Stimulated activated CD4-positive, alpha-beta T cell treated with anti-CD3 and anti-CD28 coated beads, Interleukin-4, amount 100 ng/mL, for 1 hour (primary cell): ENCODE measurements around the gene EIF4A3.

Source experiments
- DNase-seq: peaks from one replicate; pipeline ENCODE4 v3.0.0-alpha.2; 2020

Gene EIF4A3

DNA sequence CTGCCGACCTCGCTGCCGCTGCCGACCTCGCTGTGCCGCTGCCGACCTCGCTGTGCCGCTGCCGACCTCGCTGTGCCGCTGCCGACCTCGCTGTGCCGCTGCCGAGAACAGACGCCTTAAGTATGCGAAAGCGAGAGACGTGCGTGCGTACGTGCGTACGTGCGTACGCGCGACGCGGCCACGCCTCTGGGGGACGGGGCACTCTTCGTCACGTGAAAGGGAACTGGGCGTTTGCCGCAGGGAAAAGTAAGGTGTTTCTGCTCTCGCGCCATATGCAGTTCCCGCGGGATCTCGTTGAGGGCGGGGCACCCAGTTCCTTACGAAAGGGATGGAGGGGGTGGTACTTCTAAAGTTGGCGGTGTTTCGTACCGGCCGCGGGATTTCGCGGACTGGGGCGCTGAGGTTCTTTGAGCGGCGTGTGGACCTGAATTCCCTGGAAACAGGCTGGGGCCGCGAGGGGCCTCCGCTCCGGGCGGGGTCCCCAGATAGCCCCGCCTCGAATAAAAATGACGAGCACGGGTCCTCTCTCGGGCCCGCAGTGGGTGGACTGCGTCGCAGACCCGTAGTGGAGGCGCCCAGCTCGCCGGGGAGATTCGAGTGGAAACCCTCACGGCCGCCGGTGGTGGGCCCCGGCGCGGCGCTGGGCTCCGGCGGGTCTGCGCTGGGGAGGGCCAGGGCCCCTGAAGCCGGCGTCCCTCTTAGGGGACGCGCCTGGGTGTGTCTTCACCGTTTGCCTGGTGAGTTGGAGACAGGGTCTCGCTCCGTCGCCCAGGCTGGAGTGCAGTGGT is at the start of gene EIF4A3:
TSS of gene EIF4A3 (minus strand) at position 94 of the 788 bp plus-strand sequence. CDS start 167 bp downstream, outside the sequence.
- DNase-seq = peak; percentile 96

DNA sequence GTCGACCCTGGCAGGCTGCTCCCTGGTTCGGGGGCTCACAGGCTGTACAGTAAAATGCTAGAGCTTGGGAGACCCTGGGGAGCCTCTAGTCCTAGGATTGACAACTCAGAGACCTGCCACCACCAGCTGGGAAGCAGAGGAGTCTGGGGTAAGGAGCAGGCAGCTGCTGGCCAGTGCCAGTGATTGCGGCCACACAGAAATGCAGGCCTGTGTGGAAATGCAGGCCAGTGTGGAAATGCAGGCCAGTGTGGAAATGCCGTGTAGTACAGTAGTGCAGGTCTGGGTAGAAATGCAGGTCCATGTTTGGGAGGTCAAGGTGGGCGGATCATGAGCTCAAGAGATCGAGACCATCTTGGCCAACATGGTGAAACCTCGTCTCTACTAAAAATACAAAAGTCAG is 49.7 kb upstream of the EIF4A3 start:
- no peak for DNase-seq

DNA sequence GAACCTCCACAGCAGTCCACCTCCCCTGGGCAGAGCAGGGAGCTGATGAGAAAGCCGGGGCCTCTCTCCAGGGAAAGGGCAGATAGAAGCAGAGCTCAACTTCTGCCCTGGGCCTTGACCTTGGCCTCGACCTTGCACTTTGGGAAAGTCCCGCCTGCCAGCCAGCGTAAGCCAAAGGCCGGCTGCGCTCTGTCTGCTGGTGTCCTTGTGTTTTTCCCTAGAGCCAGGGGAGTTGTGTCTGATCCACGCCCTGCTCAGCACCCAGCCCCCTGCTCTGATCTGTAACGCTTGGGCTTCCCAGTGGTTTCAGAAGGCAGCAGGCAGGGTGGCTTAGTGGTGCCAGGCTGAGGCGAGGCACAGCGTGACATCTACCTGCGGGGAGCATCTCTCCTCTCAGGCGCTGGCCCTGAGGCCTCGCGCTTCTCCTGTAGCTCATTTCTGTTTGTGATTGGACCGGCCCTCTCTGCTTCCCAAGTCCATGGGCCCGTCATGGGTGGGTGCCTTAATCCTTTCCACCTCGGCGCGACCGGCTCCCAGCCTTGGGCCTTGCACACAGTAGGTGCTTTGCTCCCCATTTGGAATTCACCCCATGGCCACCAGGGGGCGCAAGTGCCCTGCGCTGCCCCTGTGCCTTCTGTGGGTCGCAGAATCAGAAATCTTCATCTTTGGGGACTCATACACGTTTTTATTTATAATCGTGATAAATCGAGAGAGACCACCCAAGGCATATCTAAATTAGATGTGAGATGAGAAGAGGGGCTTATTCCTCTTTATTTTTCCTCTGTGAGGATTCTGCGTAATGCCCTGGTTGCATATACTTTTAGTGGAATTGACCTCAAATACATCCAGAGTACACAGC is 49.0 kb upstream of the EIF4A3 start:
- peak; percentile 59 for DNase-seq

DNA sequence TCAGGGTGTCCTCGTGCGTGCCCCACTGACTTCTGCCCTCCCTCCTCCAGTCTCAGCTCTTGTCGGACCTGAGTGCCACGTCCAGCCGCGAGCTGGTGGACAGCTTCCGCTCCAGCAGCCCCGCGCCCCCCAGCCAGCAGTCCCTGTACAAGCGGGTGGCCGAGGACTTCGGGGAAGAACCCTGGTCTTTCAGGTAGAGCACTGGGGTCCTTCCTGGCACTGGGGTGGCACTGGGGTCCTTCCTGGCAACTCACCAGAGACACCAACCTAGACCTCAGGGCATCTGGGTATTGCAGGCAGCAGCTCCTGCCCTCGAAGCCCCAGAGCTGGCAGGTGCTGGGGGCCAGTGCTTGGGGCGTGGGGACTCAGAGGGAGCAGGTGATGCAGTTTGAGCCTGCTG is 48.2 kb upstream of the EIF4A3 start:
- DNase-seq = no peak

DNA sequence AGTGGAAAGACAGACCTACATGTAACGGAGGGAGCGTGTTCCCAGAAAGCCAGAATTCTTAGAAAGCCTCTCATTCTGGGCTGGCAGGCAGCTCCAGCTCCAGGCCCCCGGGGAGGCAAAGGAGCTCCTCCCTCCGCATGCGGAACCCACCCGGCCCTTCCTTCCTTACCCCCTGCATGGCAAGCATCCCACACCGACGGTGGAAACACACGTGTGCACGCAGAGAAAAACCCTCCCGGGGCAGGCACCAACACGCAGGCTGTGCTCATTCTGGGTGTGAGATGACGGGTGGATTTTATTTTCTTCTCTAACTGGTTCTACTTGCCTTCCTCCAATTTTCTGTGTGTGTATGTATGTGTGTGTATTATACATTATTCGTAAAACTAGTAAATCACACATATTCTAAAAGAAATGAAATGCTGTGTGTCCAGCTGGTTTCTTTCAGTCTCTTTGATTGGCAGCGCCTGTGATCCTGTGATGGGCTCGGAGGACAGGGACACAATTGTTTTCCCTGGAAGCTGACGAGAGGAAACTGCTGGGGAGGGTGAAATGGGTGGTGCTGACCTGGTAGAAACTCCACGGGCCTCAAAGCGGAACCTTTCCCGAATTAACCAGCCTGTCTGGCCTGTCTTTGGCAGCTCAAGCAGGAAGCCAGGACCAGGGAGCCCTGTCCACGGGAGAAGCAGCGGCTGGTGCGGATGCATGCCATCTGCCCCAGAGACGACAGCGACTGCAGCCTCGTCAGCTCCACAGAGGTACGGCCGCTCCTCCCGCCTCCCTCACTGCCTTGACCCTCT is 45.1 kb upstream of the EIF4A3 start:
- DNase-seq = no peak

DNA sequence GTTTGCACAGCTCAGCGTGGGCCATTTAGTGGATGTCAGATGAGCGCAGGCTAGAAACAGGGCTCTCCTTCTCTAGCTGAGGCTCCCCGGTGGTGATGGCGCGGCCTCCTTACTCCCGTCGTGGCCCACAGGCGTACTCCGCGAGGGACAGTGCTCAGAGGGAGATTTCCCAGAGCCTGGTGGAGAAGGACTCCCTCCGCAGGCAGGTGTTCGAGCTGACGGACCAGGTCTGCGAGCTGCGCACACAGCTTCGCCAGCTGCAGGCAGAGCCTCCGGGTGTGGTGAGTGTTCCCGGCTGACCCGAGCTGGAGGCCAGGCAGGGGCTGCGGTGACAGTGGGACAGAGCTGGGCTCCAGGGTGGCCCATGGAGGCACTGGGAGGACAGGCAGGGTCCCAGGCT is 44.3 kb upstream of the EIF4A3 start:
- DNase-seq = no peak

DNA sequence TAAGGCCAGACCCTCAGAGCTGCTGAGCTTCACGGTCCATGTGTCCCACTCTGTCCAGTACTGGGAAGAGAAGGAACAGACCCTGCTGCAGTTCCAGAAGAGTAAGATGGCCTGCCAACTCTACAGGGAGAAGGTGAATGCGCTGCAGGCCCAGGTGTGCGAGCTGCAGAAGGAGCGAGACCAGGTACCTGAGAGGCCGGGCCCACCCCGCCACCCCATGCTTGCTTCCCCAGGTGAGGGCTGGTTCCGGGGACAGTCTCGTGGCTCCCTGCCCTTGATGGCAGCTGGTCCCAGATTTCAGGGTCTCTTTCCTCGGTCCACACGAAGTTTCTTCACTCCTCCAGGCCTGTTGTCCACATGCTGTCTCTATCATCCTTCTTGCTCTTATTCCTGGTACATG is 43.8 kb upstream of the EIF4A3 start:
- DNase-seq = no peak

DNA sequence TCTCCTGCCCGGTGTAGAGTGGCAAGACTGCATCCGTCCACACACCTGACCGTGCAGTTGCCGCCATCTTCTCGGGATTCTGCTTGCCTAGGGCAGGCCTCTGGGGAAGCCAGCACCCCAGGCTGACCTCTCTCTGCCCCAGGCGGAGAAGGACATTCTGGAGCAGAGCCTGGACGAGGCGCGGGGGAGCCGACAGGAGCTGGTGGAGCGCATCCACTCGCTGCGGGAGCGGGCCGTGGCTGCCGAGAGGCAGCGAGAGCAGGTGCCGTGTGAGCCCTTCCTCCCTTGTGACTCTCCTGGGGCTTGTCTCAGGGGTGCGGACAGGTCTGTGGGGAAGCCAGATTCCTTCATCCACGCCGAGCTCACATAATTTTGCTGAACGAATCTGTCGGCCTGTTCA is 42.7 kb upstream of the EIF4A3 start:
- DNase-seq = no peak

DNA sequence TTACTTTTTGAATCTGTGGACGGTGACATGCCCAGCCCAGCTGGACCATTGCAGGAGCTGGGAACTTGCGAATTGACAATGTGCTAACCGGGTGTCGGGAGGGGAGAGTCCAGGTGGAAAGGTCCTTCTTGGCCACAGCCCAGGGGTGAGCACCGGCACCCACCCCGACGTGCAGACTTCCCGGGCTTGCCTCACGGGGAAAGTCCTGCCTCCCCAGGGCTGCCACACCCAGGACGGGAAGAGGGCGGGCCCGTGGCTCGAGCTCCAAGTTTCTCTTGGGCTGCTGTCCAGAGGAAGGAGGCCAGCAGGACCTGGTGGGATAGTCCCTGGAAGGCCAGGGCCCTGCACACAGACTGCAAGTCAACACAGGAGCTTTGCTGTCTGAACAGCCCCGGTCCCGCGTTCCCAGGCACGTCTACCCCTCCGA is 40.6 kb upstream of the EIF4A3 start:
- DNase-seq = no peak

DNA sequence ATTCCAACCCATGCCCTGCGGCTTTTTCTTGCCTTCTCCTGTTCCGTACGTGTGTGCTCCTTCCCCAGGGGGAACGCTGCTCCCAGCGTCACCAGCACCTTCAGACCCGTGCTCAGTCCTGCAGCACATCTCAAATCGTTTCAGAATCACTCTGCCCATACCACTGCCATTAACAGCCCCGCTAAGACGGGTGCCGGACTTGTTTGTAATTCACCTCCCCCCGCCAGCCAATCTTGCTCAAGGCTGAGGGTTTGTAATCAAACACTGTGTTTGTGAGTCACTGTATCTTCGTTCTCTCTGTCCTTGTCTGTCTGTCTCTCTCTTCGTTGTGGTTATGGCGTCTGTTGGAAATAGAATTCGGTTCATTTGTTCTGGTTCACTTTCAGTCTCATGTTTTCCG is 40.2 kb upstream of the EIF4A3 start:
- DNase-seq = no peak

DNA sequence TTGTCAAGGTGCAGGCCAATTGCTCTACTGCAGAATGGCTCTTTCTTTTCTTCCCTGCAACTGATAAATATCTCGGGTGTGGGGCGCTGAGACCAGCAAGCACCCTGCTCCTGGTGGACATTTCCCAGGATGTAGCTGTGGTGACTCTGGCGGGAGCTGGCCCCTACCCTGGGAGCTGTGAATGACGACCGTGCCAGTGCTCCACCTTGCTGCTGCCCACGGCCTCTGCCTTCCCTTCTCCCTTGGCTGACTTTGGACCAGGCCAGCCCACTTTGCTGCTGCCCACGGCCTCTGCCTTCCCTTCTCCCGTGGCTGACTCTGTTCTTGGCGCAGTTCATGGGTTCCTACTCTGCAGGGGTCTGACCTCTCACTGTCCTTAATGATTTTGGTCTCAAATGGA is 39.0 kb upstream of the EIF4A3 start:
- no peak for DNase-seq

DNA sequence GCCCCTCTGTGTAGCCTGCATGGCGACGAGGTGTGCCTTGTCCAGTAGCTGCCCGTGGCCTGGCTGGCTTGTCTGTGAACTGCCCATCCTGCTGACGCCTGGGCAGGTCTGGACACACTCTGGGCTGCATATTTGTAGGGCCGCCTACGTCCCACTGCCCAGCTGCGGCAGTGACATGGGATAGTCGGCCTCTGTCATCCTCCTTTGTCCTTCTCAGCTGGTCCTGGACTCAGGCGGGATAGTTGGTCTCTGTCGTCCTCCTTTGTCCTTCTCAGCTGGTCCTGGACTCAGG is 37.4 kb upstream of the EIF4A3 start:
- no peak for DNase-seq

DNA sequence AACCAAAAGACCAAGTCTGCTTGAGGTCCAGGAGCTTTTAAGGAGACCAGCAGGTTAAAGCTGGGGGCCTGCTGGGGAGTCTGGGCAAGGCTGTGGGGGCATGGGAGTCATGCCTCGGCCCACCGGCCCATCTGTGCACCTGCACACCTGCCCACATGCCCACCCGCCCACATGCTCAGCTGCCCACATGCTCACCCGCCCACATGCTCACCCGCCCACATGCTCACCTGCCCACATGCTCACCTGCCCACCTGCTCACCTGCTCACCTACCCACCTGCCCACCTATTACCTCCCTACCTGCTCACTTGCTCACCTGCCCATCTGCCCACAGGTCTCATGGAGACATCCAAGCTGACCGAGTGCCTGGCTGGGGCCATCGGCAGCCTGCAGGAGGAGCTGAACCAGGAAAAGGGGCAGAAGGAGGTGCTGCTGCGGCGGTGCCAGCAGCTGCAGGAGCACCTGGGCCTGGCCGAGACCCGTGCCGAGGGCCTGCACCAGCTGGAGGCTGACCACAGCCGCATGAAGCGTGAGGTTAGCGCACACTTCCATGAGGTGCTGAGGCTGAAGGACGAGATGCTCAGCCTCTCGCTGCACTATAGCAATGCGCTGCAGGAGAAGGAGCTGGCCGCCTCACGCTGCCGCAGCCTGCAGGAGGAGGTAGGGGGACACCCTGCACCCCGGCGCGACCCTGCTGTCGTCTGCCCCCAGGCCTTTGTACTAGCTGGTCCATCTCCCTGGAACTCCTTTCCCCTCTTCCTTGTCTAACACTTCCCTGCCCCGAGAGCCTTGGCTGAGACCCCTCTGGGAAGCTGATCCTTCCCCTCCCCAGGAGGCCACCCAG is 36.9 kb upstream of the EIF4A3 start:
- DNase-seq = no peak

DNA sequence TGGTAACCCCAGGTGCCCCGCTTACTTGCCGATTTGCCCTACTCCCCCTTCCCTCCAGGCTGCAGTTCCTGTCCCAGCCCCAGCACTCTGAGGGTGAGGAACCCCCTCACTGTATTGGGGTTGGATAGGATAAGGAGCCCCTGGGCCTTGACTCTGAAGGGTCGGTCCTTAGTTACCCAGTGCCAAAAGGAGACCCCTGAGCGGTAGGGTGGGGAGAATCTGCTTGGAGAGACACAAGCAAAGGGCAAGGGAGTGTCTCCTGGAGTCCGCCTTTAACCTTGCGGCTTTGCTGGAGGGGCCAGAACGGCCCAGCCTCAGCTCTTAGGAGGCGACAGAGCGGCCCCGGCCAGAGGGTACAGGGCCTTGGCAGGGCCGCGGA is 35.9 kb upstream of the EIF4A3 start:
- no peak for DNase-seq

DNA sequence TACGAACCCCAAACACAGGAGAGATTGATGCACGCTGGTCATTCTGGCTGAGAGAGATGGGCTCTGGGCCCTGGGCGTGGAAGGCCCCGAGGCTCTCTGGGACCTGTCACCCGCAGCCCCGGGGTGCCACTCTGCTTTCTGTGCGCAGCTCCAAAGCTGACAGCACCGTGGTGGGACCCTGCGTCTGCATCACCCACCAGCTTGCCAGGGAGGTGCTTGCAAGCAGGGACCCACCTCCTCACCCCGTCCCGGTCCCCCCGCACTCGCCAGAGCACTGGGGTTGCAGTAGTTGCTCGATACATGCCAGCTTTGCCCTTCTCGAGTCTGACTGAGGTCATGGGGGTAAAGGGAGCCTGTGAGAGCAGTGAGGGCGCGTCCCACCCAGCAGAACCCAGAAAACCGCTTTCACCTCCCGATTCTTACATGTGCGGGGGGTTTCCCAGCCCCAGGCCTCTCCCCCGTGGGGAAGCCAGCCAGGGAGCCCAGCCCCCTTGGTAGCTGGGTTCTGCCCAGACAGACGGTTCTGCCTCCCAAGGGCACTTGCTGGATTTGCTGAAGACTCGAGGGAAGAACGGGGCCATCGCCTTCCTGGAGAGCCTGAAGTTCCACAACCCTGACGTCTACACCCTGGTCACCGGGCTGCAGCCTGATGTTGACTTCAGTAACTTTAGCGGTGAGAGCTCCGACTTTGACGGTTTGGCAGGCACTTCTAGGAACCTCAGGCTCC is 35.4 kb upstream of the EIF4A3 start:
- DNase-seq = no peak

DNA sequence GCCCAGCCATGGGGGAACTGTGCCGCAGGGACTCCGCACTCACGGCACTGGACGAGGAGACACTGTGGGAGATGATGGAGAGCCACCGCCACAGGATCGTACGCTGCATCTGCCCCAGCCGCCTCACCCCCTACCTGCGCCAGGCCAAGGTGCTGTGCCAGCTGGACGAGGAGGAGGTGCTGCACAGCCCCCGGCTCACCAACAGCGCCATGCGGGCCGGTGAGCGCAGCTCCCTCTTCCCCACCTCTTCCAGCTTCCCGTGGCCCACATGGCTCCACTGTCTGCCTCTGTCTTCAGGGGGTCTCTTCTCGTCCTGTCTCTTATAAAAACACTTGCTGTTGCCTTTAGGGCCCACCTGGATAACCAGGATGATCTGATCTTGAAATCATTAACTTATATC is 34.5 kb upstream of the EIF4A3 start:
- DNase-seq = no peak

DNA sequence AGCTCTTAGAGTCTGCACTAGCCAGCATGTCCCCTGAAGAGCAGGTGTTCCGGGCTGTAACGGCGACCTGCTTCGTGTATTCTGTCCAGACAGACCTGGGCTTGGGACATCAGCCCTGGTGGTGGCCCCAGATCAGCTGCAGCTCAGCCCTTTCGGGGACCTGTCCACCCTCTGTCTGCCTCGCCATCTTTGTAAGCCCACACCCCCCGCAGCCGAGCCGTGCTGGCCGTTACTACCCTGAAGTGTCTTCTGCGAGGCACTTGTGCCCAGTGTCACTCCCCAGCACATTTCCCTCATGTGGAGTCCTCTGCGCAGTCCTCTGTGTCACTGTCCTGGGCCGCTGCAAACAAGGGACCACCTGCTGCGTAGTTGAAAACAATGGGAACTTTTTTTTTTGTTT is 33.3 kb upstream of the EIF4A3 start:
- DNase-seq = no peak

DNA sequence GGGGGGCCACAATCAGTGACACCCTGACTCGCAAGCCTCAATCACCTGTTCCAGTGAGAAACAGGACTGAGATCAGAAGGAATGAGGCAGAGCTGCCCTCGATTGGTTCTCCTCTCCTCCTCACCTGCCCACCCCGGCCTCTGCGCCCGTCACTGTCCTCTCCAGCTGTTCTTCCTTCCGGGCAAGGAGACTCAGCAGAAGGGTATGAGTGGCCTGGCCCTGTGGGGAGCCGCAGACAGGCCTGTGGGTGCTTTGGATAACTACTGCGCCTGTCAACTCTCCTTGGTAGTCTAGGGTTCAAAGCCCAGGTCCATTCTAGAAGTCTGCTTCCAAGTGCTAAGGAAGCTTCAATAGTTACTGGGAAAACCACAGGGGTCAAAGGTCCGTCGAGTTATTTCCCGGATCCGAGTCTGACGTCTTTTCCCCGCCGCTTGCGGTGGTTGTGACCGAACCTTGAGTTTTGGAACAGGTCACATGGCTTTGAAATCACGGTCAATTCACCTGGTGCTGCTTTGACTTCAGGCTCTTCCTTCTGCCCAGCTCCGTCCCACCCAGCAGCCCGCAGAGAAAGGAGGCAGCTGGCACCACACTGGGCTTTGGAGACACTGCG is 31.2 kb upstream of the EIF4A3 start:
- no peak for DNase-seq

DNA sequence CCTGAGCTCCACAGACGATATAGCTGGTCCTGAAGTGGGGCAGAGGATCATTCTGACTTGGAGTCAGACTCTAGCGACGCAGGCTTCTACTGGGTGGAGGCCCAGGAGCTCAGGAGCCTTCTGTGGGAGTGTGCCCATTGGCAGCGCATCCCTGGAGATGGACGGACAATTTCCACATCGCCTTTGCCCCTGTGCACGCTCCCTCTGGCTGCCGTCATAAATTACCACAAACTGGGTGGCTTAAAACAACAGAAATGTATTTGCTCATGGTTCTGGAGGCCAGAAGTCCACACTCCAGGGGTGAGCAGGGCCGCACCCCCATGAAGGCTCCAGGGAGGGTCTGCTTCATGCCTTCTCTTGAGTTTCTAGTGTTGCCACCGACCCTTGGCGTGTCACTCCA is 29.8 kb upstream of the EIF4A3 start:
- no peak for DNase-seq

DNA sequence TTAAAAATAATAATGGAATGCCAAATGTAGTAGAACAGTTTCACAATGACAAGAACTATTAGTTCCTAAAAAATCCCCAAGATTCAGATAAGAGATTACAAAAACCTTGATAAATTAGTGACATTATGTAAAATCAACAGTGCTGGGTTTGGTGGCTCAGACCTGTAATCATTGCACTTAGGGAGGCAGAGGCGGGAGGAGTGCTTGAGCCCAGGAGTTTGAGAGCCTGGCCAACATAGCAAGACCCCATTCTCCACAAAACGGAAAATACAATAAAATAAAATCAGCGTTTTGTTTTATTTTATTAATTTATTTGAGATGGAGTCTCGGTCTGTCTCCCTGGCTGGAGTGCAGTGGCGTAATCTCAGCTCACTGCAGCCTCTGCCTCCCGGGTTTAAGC is 27.0 kb upstream of the EIF4A3 start:
- no peak for DNase-seq

DNA sequence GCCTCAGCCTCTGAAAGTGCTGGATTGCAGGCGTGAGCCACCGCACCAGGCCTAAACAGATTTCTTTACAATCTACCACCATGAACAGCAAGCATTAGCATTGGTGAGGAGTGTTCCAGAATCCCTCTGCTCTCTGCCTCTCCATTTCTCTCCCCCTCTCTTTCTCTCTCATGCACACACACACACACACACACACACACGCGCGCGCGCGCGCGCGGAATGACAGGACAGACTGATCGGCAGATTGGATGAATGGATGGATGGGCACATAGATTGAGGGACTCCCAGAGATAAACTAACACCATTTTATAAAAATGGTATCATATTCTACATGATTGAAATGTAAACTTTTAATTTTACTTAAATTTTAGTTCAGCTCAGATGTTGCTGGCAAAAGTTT is 26.2 kb upstream of the EIF4A3 start:
- DNase-seq = no peak

DNA sequence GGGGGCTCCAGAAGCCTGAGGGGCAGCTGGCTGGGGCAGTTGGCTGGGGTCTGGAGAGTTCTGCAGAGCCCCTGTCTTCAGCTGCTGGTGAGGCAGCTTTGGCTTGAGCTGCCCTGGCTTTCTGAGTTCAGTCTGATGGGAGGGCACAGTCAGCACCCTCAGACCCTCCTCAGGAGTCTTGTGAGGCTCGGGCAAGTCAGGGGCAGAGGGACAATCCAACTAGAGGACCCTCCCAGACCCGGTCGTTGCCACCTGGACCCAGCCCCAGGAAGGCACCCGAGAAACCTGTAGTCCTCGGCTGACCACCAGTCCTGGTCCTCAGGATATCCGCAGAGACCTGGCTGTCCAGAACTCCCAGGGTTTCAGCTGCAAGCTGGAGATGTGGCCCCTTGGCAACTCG is 24.8 kb upstream of the EIF4A3 start:
- DNase-seq = no peak
